ENCODE measurements around the gene FRMD7. TPM values are rescaled to one million over a fixed set of nuclear protein-coding genes. Genes with fewer than 3 reads are reported as not detected.
"Not testable (repeated sequence)": the region's sequence is repeated elsewhere in the genome, so short reads cannot be mapped to it uniquely, and the experiment has no call there.

The FRMD7 gene
- total RNA-seq, 1 donor from 2014 or later: 0.05 TPM

DNA sequence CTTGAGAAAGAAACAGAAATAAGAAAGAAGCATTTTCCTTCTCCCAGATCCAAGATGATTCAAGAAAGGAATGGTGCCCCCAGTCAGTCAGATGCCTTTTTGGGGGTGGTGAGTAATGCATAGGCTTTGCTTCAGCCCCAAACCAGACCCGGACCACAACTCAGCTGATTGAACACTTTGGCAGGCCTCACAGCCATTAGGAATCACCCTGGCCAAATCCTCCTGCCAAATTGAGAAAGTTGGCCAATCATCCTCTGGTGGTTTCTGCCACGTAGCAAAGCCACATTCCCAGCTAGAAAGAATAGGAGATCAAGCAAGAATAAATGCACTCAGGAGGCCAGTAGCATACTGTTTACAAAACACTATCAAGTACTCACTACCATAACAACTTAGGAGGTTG lies 33.7 kb downstream of the FRMD7 start:
- peak; percentile 41 for DNase-seq (ENCODE audit: low spot score)
- ATAC-seq: peak; percentile 78

DNA sequence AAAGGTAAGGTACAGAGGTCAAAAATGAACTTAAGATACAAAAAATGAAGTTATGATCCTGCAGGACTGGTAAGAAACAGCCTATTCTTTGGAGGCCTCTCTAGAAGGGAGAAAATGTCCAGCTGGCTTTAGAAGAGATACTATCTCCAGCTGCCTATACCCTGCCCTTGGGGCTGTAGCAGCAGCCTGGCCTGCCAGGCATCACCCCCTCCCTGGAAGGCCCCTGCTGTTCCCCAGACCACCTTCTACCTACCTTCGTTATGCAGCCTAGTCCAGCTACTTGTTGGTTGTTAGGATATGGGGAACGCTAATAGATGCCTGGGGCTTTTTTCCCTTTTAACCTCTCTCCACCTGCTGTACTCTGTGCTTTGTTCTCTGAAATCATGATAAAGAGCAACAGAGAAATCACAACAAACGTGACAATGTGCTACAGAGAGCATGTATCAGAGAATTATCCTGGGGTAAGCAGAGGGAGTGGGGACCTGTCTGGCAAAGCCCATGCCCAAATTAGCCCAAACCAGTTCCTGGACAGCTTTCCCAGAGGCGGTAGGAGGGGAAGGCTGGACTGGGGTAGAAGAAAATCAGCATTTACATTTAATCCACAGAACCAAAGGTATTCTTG lies 34.5 kb downstream of the FRMD7 start:
- ATAC-seq: peak; percentile 35
- no peak for DNase-seq (ENCODE audit: low spot score)

DNA sequence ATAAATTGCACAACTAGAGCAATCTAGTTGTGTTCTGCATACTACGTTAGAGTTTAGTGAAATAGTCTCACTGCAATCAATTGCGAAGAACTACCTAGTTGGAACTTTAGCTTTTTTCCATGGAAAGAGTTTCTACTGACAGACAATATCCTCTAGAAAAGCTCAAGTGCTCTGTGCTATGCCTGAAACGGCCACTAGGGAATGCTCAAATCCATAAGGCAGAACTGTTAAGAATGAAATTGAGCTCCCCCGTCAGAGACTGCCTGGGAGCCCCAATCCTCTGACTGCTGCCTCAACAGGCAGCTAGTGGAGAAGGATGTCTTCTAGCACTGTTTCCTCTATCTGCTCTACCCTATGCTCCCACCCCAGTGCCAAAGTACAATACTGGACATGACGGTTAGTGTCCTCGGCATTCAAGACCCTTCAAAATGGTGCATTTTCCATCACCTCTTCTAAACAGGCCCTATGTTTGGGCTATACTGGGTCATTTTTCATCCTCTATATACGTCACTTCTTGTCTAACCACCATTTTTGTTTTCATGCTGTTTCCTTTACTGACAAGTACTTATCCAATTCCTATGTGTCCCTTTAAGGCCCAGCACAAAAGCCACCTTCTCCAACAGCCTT lies 35.3 kb downstream of the FRMD7 start:
- ATAC-seq (peak; percentile 95), DNase-seq (ENCODE audit: low spot score) (peak; percentile 51)

DNA sequence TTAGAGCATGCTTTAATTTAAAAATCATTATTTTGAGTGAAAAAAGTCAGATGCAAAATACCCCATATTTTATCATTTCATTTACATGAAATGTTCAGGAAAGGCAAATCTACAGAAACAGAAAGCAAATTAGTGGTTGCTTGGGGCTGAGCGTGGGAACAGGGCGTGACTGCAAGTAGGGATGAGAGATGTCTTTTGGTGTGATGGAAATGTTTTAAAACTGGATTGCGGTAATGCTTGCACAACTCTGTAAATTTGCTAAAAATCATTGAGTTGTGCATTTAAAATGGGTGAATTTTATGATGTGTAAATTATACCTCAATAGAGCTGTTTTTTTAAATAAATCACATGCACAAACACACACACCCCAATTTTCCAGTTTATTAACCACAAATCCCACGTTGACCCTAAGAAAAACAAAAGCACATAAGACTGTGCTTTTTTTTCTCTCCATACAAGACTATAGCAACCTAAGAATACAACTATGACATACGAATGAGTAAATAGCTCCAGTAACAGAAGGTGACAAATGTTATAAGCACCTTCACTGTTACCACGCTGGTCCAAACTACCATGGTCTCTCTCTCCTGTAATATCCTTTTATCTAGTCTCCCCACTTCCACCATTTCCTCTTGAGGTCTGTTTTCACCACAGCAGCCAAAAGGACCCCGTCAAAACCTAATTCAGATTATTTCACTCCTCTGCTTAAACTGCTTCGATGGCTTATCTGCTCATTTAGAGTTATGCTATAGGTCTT lies 37.2 kb downstream of the FRMD7 start:
- ATAC-seq (no peak), DNase-seq (ENCODE audit: low spot score) (no peak)

DNA sequence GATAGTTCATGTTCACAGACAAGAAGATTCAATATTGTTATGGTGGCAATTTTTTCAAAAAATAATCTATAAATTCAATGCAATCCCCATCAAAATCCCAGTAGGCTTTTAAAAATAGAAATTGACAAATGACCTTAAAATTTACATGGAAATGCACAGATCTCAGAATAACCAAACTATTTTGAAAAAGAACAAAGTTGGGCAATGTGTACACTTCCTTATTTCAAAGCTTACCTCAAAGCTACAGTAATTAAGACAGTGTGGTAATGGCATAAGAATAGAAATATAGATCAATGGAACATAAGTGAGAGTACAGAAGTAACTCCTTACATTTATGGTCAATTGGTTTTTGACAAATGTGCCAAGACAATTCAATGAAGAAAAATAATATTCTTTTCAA lies 39.0 kb downstream of the FRMD7 start:
- DNase-seq (ENCODE audit: low spot score) (no peak), ATAC-seq (no peak)

DNA sequence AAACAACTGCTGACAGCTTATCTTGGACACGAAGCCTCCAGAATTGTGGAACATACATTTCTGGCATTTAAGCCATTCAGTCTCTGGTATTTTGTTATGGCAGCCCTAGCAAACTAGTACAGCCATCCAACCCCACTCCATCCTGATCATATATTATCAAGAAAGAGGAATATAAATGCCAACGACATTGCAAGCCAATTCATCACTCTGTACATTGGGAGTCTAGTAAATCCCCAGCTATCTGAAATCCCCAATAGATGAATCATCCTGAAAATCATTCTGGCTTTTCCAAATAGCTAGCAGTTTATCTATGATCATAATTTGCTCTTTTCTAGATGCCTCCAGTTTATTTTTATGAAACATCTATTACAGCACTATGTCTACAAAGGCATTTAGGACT lies 41.1 kb downstream of the FRMD7 start:
- ATAC-seq: no peak
- DNase-seq (ENCODE audit: low spot score): no peak

DNA sequence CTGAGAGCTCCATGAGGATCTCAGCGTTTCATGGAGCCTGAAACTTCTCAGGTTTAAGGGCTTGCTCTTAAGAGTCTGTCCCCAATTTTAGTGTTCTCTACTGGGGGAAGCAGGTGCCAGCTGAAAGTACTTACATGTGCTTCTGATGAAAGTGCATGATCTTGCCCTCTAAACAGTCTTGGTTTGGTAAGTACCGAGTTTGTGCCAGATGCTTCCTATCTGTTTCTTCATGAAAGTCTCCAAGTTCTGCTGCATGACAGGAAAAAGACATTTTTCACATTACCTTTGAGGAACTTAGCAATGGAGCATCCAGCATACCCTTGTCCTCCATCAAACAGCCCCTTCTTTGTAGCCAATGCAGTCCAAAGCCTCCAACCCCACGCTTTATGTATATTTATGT lies 42.0 kb downstream of the FRMD7 start:
- ATAC-seq (no peak), DNase-seq (ENCODE audit: low spot score) (no peak)

DNA sequence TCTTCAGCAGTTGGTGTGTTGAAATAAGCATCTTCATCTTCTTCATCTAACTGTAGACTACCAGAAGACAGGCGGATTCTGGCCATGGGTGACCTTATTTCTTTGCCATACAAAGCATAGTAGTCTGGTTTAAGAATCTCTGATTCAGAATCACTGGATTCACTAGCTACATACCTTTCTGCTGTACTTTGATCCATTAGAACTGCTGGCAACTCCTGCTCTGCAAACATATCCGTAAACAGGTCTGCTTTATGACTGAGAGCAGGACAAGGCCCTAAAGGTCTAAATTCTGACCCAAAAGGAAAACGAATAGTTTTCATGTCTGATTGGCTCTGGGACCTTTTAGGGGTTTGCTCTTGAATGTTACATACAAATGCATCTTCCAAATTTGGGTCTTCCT lies 49.9 kb downstream of the FRMD7 start:
- DNase-seq (ENCODE audit: low spot score) (no peak), ATAC-seq (peak; percentile 96)

DNA sequence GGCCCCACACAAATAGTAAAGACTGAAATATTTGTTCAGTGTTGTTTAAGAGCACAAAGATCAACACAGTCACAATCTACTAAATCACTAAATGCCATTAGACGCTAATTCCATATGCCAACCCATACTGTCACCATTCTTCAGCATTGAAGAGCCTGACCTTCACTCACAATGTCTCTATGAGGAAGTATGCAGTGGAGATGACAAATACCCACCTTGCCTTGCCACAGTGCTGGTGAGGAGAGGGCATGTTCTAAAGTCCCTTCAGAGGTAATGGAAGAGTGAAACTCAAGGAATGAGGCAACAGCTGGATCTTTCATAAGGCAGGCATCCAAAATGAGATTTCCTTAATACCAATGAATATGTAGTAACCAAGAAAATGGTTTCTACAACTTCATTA lies 50.4 kb downstream of the FRMD7 start:
- peak; percentile 41 for ATAC-seq
- DNase-seq (ENCODE audit: low spot score): no peak

DNA sequence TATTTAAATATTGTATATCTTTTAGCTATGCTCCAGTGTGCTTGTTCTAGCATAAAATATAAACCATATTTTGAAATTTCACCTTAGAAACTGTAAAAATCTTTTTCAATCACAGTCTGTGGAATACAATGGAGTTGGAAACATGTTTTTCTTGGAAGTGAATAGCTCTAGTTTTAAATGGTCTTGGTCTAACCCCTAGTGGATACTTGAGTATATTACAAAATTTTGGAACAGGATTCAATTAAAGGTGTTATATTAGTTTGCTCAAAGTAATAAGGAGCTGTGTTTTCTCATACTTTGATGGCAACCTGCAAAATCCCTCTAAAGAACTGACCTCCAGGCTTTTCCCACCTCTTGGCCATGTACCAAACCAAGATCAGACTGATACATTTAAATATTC lies 56.6 kb downstream of the FRMD7 start:
- ATAC-seq: peak; percentile 70
- no peak for DNase-seq (ENCODE audit: low spot score)

DNA sequence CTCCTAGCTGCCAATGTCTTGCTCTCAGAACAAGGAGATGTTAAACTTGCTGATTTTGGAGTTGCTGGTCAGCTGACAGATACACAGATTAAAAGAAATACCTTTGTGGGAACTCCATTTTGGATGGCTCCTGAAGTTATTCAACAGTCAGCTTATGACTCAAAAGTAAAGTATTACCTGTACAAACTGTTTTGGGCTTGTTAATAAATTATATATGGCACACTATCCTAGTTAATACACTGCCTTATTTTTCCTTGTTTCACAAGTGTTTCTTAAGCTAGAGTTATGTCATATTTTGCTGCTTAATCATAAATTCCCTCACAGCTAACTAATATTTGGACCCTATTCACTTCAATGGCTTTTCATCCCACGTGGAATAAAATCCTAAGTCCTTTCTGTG lies 59.4 kb downstream of the FRMD7 start:
- DNase-seq (ENCODE audit: low spot score): no peak
- ATAC-seq: no peak

DNA sequence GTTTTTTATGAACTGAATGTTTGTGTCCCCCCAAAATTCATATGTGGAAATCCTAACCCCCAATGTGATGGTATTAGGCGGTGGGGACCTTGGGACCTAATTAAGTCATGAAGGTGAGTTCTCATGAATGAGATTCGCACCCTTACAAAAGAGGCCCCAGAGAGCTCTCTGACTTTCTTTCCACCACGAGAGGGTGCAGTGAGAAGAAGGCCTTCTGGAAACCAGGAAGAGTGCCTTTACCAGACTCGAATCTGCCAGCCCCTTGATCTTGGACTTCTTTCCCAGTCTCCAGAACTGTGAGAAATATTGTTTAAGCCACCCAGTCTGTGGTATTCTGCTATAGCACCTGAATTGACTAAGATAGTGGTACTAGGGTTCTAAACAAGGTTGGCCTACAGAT lies 64.0 kb downstream of the FRMD7 start:
- ATAC-seq (no peak), DNase-seq (ENCODE audit: low spot score) (no peak)

DNA sequence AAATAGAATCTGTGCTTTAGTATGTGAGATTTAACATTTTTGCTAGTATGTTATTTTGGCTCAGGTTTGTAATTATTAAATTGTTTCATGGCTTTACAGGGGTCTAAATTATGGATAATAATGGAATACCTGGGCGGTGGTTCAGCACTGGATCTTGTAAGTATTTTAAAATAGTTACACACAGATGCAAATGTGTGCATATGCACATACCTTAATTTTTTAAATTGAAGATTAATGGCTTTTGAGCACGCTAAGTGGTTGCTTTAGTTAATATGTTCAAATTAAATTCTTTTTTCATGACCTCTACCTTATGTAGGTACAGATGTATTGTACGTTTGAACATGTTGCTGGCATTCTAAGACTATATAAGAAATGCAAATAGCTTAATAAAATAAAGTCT lies 64.5 kb downstream of the FRMD7 start:
- no peak for DNase-seq (ENCODE audit: low spot score)

DNA sequence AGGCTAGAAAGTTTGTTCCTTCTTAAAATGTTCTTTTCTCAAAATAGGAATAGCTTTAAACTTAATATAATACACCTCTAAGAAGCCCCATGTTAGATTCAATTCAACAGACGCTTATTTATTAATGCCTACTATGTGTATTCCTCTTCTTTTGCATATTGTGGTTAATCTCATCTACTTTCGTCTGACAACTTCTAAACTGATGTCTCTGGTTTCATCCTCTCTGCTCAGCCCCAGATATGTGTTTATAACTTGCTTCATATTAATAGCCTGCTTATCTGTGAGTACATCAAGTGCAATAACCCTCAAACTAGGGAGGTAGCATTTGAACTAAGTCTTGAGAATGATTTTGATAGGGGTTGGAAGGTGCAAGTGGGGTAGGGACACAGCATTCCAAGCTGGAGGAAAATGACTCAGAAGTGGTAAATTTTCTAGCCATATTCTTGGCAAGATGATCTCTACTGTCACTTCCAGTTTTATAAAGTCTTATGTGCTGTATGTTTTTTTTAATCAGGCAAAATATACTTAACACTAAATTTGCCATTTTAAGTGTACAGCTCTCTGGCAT lies 67.8 kb downstream of the FRMD7 start:
- ATAC-seq (no peak), DNase-seq (ENCODE audit: low spot score) (no peak)

More for the DNA sequence above, 64.5 kb downstream of the FRMD7 start:
- ATAC-seq: no peak

DNA sequence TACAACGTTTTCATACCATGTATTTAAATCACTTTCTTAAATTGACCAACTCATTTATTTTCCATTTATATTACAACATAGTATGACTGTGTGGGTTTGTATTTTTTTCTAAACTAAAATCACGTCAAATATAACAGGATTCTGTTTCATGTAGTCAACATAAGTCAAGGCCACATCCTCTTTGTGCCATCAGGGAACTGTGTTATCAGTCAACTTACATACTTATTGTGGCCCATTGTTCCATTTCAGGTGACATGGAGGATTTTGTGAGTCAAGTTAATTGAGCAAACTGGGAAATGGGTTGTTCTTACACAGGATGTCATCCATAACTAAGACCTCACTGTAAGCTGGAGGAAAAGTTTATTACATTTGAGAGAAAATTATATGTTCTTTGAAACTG lies 68.8 kb downstream of the FRMD7 start:
- DNase-seq (ENCODE audit: low spot score): no peak
- no peak for ATAC-seq

DNA sequence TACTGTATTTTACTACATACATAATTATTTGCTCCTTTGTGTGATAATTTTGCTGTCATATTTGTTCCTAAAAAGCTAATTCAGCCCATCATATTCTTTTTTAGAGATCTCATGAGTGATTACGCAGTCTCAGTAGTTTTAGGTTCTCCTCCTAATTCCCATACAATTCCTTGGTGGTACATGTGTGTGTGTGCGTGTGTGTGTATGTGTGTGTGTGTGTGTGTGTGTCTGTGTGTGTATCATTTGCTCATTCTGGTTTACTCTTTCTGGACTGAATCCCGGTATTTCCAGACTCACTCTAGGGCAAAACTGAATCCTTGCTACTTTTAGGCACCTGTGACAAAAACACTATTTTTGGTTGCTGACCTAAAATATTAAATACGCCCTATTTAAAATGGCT lies 69.8 kb downstream of the FRMD7 start:
- DNase-seq (ENCODE audit: low spot score) (no peak), ATAC-seq (no peak)

DNA sequence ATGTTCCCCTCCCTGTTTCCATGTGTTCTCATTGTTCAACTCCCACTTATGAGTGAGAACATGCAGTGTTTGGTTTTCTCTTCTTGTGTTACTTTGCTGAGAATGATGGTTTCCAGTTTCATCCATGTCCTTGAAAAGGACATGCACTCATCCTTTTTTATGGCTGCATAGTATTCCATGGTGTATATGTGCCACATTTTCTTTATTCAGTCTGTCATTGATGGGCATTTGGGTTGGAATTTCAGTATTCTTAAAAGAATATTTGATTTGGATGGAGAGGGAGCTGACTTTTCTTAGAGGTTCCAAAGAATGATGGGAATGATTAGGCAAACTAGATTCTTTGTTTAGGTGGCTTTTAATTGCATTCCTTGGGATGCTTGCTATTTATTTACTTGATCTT lies 76.0 kb downstream of the FRMD7 start:
- DNase-seq (ENCODE audit: low spot score); ATAC-seq: not testable (repeated sequence)

DNA sequence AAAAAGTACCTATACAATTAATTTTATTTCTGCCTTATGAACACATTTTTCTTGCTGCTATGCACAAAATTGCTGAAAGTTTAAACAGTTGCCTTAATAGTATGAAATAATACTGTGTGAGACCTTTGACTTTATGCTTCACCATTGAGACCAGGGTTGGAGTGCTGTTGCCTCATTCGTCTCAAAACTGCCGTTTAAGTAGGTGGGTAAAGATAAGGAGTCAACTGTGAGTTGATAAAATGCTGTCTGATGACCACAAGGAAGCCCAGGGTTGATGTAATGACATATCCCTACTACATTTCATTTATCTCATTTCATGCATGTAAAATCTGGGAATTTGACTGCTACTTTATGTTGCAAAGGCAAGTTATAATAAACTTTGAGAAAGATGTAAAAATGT lies 81.3 kb downstream of the FRMD7 start:
- no peak for DNase-seq (ENCODE audit: low spot score)
- ATAC-seq: no peak

DNA sequence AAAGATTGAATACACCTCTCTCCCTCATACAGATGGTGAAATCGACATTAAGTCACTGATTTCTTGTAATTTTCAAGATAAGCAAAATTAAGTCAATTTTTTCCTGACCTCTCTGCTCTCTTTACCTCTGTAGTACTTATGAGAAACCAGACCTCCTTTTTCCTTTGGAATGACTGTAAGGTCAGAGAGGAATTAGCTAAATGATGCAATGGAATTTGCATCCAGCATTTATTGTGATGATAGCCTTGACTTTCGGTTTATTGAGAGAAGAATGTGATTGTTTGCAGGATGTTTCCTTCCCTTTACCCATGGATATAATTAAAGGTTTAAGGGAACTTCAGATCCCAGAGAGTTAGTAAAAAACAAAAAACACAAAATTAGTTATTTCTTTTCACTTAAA lies 82.4 kb downstream of the FRMD7 start:
- no peak for ATAC-seq
- DNase-seq (ENCODE audit: low spot score): no peak

DNA sequence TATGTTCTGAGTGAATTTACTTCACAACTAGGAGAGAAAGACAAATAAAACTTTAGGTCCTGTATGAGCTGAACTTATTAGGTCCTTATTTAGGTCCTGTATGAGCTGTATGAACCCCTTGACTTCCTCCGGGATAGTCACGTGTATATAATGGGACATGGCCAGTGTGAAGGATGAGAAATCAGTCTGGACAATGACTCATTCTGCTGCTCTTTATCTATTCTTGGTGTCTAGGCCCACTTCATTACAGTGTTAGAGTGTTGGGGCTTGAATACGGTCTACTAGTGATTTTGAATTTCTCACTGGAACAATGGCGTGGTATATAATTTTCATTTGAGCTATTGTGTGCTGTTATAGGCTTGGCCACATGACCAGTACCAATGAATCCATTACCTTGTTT lies 82.9 kb downstream of the FRMD7 start:
- ATAC-seq (no peak), DNase-seq (ENCODE audit: low spot score) (no peak)

DNA sequence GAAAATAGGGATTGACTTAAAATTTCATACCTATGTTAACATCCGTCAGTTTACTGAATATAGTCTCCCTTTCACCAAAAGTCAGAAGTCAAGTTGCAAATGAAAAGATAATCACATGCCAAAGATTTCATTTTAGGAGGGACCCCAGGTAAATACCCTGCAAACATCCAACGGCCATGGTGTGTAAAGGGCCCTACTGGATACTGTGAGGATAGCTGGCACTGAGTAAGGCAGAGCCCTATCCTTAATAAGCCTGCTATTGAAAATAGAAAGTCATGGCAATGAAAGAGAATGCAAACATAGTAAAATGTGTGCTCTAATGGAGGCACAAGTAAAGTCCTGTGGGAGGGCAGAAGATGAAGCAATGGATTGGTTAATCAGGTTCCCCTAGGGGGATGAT lies 83.8 kb downstream of the FRMD7 start:
- ATAC-seq (no peak), DNase-seq (ENCODE audit: low spot score) (no peak)

DNA sequence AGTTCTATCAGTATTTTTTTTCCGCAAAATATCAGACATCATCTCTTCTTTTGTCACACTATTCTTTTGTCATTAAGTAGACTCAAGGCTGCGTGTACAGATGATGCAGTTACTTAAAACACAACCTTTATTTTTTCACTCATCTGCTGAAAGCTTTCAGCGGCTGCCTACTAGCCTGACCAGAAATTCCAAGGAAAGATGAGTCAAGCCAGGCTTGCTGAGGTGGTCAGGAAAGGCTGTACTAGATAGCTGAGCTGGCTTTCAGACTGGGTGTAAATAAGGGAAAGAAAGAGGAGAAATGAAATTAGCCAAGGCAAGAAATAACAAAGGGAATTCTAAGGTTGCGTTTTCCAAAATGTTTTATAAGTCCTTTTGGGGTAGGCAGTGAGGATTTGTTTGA lies 86.8 kb downstream of the FRMD7 start:
- DNase-seq (ENCODE audit: low spot score) (no peak), ATAC-seq (no peak)
